Stomach (tissue), 9 donors: ENCODE results near the gene P2RX7. TPM values are rescaled to one million over a fixed set of nuclear protein-coding genes. Genes with fewer than 3 reads are reported as not detected.
"Not testable (repeated sequence)": the region's sequence is repeated elsewhere in the genome, so short reads cannot be mapped to it uniquely, and the experiment has no call there.

Source experiments
- DNase-seq, 2 donors: peaks; one replicate each; pipeline versions ENCODE4 v3.0.0 to v3.0.0-alpha.2; 2013 to 2019
- H3K27ac ChIP-seq, 5 donors: fragments of 200-600 bp in 4 of 5; sonication (generic) in 4 of 5; one replicate each; pipeline ENCODE4 v1.5.1; 2013 to 2019; ENCODE audit warnings: mild to moderate bottlenecking in 1 of 5, moderate library complexity in 1 of 5
- H3K27me3 ChIP-seq, 3 donors: fragments of 200-600 bp; sonication (generic); one replicate each; pipeline ENCODE4 v1.5.1; 2017 to 2019; ENCODE audit warnings: mixed run types in 1 of 3
- H3K36me3 ChIP-seq, 4 donors: fragments of 200-600 bp; sonication (generic); 1 replicate in 3 of 4; 2 replicates in 1 of 4; pipeline ENCODE4 v1.5.1; 2016 to 2019
- H3K4me1 ChIP-seq, 4 donors: fragments of 200-600 bp; sonication (generic); one replicate each; pipeline ENCODE4 v1.5.1; 2016 to 2019
- H3K4me3 ChIP-seq, 4 donors: fragments of 200-600 bp; sonication (generic) in 3 of 4; one replicate each; pipeline ENCODE4 v1.5.1; 2016 to 2019; ENCODE audit warnings: mild to moderate bottlenecking in 1 of 4
- H3K9me3 ChIP-seq, 4 donors: fragments of 200-600 bp; sonication (generic); one replicate each; pipeline ENCODE4 v1.5.1; 2016 to 2019
- EP300 ChIP-seq: sonication (generic); formaldehyde crosslinking; IDR thresholded peaks from one replicate; pipeline ENCODE4 v1.6.1; 2017; ENCODE audit warnings: antibody characterized with exemption
- POLR2A ChIP-seq, 4 donors: fragments of 450-650 bp; IDR thresholded peaks; one replicate each; pipeline ENCODE4 v1.6.1; 2016; ENCODE audit warnings: antibody characterized with exemption in 4 of 4, control low read depth in 2 of 4, mild to moderate bottlenecking in 1 of 4, moderate library complexity in 1 of 4
- POLR2AphosphoS5 ChIP-seq, 3 donors: sonication (generic); formaldehyde crosslinking; IDR thresholded peaks; one replicate each; pipeline ENCODE4 v1.6.1; 2016; ENCODE audit warnings: antibody characterized with exemption in 3 of 3
- WGBS, 5 donors: extraction: QIAGEN DNeasy Blood & Tissue Kit in 3 of 5; methylation state at CpG; one replicate each; pipeline versions ENCODE4 v1.1.5 to v1.1.7; 2013 to 2018; 5-methylcytosine and 5-hydroxymethylcytosine counted together
- intact Hi-C: fragments of 100-400 bp; cut with DNase I; formaldehyde crosslinking; loops from one replicate; pipeline ENCODE4 v1.15.1; 2023; ENCODE audit warnings: low total_unique reads
- polyA plus RNA-seq, 3 donors: library from polyadenylated mRNA; stranded (reverse); fragments of 200-250 nt; gene quantifications; one replicate each; pipeline ENCODE4 v1.2.3, GENCODE V29; 2013
- total RNA-seq, 5 donors: library from RNA; depleted of rRNA; stranded (reverse); fragments of >200 nt; gene quantifications; one replicate each; pipeline versions ENCODE4 v1.1.0 to v1.2.3, GENCODE V29; 2014 to 2016
- TF ChIP-seq, protein P1 (sequence below), 7 experiments: fragments of 450-650 bp in 4 of 7; fragments of 200-600 bp in 3 of 7; sonication (generic) in 3 of 7; IDR thresholded peaks; one replicate each; pipeline ENCODE4 v1.5.1; 2016 to 2019; ENCODE audit warnings: antibody characterized with exemption in 7 of 7, control low read depth in 2 of 7, mild to moderate bottlenecking in 1 of 7
- donor health status: healthy with polysubstance abuse.
- donor health status: Bipolar disorder and iron deficiency.
- donor health status: healthy.

Gene P2RX7
- total and polyA plus RNA-seq, 8 donors, result 0.31 to 2.2 (median 0.95) TPM; not detected in 2

DNA sequence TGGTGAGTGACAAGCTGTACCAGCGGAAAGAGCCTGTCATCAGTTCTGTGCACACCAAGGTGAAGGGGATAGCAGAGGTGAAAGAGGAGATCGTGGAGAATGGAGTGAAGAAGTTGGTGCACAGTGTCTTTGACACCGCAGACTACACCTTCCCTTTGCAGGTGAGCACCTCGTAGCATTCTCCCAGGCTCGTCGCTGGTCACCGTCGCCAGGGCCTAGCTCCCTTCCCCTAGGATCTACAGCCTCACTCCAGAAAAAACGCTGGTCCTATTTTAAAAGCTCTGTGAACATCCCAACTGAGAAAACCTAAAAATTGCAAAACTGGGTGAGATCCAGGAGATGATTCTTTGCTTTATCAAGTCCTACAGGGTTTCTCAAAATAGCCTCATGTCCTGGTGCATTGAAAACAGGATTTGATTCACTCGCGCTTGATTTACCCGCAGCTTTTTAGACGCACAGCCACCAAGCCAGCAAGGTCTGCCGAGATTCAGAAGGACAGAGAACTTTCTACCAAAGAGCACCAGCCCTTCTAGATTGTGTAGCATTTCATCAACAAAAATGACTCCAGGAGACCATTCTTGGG is 22.2 kb downstream of the P2RX7 start:
- Histone ChIP-seq H3K4me1 (no peaks in the 10 kb centered on the region), H3K9me3 (peaks cover 0 to 8% (median 0%) of the 10 kb centered on the region in 4 donors), H3K4me3 (no peak overlapping the region), H3K27me3 (no peaks in the 10 kb centered on the region), H3K27ac (no peak overlapping the region), H3K36me3 (peaks cover 0 to 24% (median 13%) of the 10 kb centered on the region in 4 donors)
- no peak for TF ChIP-seq EP300
- TF ChIP-seq, protein P1, sequence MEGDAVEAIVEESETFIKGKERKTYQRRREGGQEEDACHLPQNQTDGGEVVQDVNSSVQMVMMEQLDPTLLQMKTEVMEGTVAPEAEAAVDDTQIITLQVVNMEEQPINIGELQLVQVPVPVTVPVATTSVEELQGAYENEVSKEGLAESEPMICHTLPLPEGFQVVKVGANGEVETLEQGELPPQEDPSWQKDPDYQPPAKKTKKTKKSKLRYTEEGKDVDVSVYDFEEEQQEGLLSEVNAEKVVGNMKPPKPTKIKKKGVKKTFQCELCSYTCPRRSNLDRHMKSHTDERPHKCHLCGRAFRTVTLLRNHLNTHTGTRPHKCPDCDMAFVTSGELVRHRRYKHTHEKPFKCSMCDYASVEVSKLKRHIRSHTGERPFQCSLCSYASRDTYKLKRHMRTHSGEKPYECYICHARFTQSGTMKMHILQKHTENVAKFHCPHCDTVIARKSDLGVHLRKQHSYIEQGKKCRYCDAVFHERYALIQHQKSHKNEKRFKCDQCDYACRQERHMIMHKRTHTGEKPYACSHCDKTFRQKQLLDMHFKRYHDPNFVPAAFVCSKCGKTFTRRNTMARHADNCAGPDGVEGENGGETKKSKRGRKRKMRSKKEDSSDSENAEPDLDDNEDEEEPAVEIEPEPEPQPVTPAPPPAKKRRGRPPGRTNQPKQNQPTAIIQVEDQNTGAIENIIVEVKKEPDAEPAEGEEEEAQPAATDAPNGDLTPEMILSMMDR (IDR thresholded peaks at IDR 0.05), result no peak
- TF ChIP-seq POLR2AphosphoS5 (IDR thresholded peaks at IDR 0.05), result no peak
- no peak for TF ChIP-seq POLR2A (IDR thresholded peaks at IDR 0.05)
- intact Hi-C loops, result no loop called here
- no peak for DNase-seq
- 80 to 87% (median 86%) methylated on average over 14 of the region's 14 CpGs for WGBS, 5 donors

DNA sequence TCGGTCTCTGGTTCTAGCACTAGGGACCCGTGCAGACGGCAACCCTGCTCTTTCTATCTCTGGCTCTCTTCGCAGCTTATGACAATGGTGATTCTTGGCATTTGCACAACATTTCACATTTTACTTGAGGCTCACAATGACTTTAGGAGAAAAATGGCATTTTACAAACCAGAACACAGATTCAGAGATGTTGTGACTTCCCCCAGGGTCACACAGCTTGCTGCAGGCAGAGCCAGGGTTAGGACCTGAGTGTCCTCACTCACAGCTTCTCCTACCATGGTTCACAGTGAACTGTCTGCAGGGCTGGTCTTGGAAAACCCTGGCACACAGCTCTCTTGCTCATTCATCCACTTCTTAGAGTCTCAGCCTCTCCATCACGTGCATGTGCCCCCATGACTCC is 23.7 kb downstream of the P2RX7 start:
- no peak for DNase-seq
- H3K27ac ChIP-seq, result no peak overlapping the region
- TF ChIP-seq POLR2A (IDR thresholded peaks at IDR 0.05) (no peak), EP300 (no peak), POLR2AphosphoS5 (IDR thresholded peaks at IDR 0.05) (no peak)
- TF ChIP-seq, protein P1 (IDR thresholded peaks at IDR 0.05), result no peak
- H3K9me3 ChIP-seq, result peaks cover 0 to 8% (median 0%) of the 10 kb centered on the region in 4 donors
- WGBS, 5 donors, result 74 to 87% (median 79%) methylated on average over 5 of the region's 5 CpGs
- intact Hi-C loops, result no loop called here
- no peaks in the 10 kb centered on the region for H3K4me1 ChIP-seq
- H3K36me3 ChIP-seq, result peaks cover 0 to 28% (median 14%) of the 10 kb centered on the region in 4 donors
- H3K4me3 ChIP-seq, result no peak overlapping the region
- H3K27me3 ChIP-seq, result no peaks in the 10 kb centered on the region

DNA sequence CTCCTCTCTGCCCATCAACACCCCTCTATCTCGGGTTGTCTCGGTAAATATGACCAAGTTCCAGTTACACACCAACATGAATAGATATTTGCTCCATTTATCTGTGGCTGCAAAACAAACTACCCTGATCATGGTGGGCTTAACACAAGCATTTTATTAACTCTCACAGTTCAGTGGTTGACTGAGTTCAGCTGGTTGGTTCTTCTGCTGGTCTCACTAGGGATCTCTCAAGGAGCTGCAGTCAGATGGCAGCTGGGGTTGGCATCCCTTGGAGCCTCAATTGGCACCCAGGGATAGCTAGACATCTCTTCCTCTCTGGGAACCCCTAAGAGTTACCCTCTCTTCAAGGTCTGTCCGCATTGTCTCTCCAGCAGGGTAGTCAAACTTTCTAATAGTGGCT is 25.4 kb downstream of the P2RX7 start:
- intact Hi-C loops, result no loop called here
- H3K4me1 ChIP-seq, result no peaks in the 10 kb centered on the region
- DNase-seq, result no peak
- peaks cover 0 to 8% (median 0%) of the 10 kb centered on the region in 4 donors for H3K9me3 ChIP-seq
- H3K27ac ChIP-seq, result no peak overlapping the region
- peaks cover 0 to 41% (median 19%) of the 10 kb centered on the region in 4 donors for H3K36me3 ChIP-seq
- no peak overlapping the region for H3K4me3 ChIP-seq
- no peaks in the 10 kb centered on the region for H3K27me3 ChIP-seq
- 89 to 100% (median 94%) methylated on average over 3 of the region's 3 CpGs for WGBS, 5 donors
- TF ChIP-seq EP300, result no peak
- no peak for TF ChIP-seq POLR2A (IDR thresholded peaks at IDR 0.05)
- TF ChIP-seq POLR2AphosphoS5 (IDR thresholded peaks at IDR 0.05), result no peak
- TF ChIP-seq, protein P1 (IDR thresholded peaks at IDR 0.05), result no peak

DNA sequence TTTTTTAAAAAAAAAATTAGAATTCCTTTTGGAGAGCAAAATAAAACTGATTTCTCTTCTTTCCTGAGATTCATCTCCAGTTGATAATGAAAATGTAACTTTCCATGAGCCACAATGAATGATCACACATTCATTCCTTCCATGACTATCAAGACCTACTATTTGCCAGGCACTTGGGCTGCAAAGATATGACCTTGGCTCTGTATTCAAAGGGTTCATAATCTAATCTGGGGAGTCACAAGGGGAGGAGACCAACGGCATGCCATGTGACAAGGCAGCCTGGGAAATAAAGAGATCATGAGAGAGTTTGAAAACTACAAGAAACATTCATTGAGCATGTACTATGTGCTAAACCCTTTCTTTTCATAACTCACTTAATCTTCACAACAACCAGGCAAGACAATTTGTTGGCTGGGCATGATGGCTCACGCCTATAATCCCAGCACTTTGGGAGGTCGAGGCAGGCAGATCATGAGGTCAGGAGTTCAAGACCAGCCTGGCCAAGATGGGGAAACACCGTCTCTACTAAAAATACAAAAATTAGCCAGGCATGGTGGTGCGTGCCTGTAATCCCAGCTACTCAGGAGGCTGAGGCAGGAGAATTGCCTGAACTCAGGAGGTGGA is 26.2 kb downstream of the P2RX7 start:
- H3K36me3 ChIP-seq, result peaks cover 0 to 45% (median 19%) of the 10 kb centered on the region in 4 donors
- WGBS, 5 donors, result 75 to 86% (median 82%) methylated on average over 5 of the region's 5 CpGs
- H3K9me3 ChIP-seq, H3K4me3 ChIP-seq, H3K4me1 ChIP-seq, intact Hi-C loops, H3K27ac ChIP-seq, H3K27me3 ChIP-seq, DNase-seq: not testable (repeated sequence)
